Measurements from ENCODE around the gene DCAF4. TPM values are rescaled to one million over a fixed set of nuclear protein-coding genes. Genes with fewer than 3 reads are reported as not detected.
"Not testable (repeated sequence)": the region's sequence is repeated elsewhere in the genome, so short reads cannot be mapped to it uniquely, and the experiment has no call there.

DCAF4 gene
- total RNA-seq, 1 experiment from 2014 or later: 19.4 TPM

GRCh38 chr14:72932893-72933292 lies 6.6 kb downstream of the DCAF4 start:
- DNase-seq (ENCODE audit: low spot score): no peak

GRCh38 chr14:72939630-72940029 lies 13.4 kb downstream of the DCAF4 start:
- DNase-seq (ENCODE audit: low spot score): no peak

GRCh38 chr14:72941286-72941985 lies 15.2 kb downstream of the DCAF4 start:
- no peak for DNase-seq (ENCODE audit: low spot score)

- DNase-seq (ENCODE audit: low spot score): no peak
Measured at GRCh38 chr14:72942934-72943333, 16.7 kb downstream of the DCAF4 start.

- no peak for DNase-seq (ENCODE audit: low spot score)
Measured at GRCh38 chr14:72943876-72944430, 17.7 kb downstream of the DCAF4 start.

GRCh38 chr14:72945356-72946027 lies 19.2 kb downstream of the DCAF4 start:
- no peak for DNase-seq (ENCODE audit: low spot score)

- no peak for DNase-seq (ENCODE audit: low spot score)
Measured at GRCh38 chr14:72946491-72946890, 20.2 kb downstream of the DCAF4 start.

GRCh38 chr14:72947366-72948160 lies 21.3 kb downstream of the DCAF4 start:
- DNase-seq (ENCODE audit: low spot score): no peak

- peak; percentile 25 for DNase-seq (ENCODE audit: low spot score)
Measured at GRCh38 chr14:72948481-72949138, 22.3 kb downstream of the DCAF4 start.

- no peak for DNase-seq (ENCODE audit: low spot score)
Measured at GRCh38 chr14:72952171-72952570, 25.9 kb downstream of the DCAF4 start.

- not testable (repeated sequence) for DNase-seq (ENCODE audit: low spot score)
Measured at GRCh38 chr14:72956741-72957140, 30.5 kb downstream of the DCAF4 start.

GRCh38 chr14:72957213-72957612 lies 30.9 kb downstream of the DCAF4 start:
- DNase-seq (ENCODE audit: low spot score): no peak

GRCh38 chr14:72958548-72958947 lies 32.3 kb downstream of the DCAF4 start:
- no peak for DNase-seq (ENCODE audit: low spot score)

GRCh38 chr14:72961016-72961415 lies 34.8 kb downstream of the DCAF4 start:
- not testable (repeated sequence) for DNase-seq (ENCODE audit: low spot score)

GRCh38 chr14:72961579-72962335 lies 35.5 kb downstream of the DCAF4 start:
- DNase-seq (ENCODE audit: low spot score): peak; percentile 50

GRCh38 chr14:72962336-72962754 lies 36.1 kb downstream of the DCAF4 start:
- peak; percentile 75 for DNase-seq (ENCODE audit: low spot score)

GRCh38 chr14:72962829-72963312 lies 36.6 kb downstream of the DCAF4 start:
- peak; percentile 90 for DNase-seq (ENCODE audit: low spot score)

- DNase-seq (ENCODE audit: low spot score): no peak
Measured at GRCh38 chr14:72965249-72965648, 39.0 kb downstream of the DCAF4 start.

- DNase-seq (ENCODE audit: low spot score): no peak
Measured at GRCh38 chr14:72966038-72966437, 39.8 kb downstream of the DCAF4 start.

- no peak for DNase-seq (ENCODE audit: low spot score)
Measured at GRCh38 chr14:72968316-72968715, 42.1 kb downstream of the DCAF4 start.
